HEK293 (cell line): ENCODE data around the gene VPS9D1.

Experiments
- CTCF ChIA-PET: fragments of 350-600 bp; formaldehyde crosslinking; extraction: SDS; loops from one replicate; lab custom pipeline; 2021; ENCODE audit warnings: antibody characterized with exemption; lab: Yijun Ruan, JAX
- POLR2A ChIA-PET: fragments of 300-600 bp; formaldehyde crosslinking; extraction: SDS; loops from one replicate; lab custom pipeline; 2020; ENCODE audit warnings: antibody characterized with exemption, inconsistent platforms; lab: Yijun Ruan, JAX
- H3K27ac ChIP-seq: fragments of 200-500 bp; sonication (Bioruptor generic); 2 replicates; pipeline ENCODE4 v1.5.1; 2014; ENCODE audit warnings: low read depth, low read length, control low read depth, inconsistent platforms; ENCODE audit errors: extremely low read depth
- H3K36me3 ChIP-seq, 2 experiments: fragments of 200-500 bp in 1 of 2; sonication (Bioruptor generic) in 1 of 2; 1 replicate in 1 of 2; 2 replicates in 1 of 2; pipeline ENCODE4 v1.5.1; 2014 to 2017; ENCODE audit warnings: inconsistent platforms in 2 of 2, low read length in 2 of 2; ENCODE audit not compliant: control insufficient read depth in 2 of 2, insufficient read depth in 1 of 2
- H3K4me1 ChIP-seq: fragments of 200-500 bp; sonication (Bioruptor generic); 2 replicates; pipeline ENCODE4 v1.5.1; 2014; ENCODE audit warnings: mild to moderate bottlenecking, low read length, inconsistent platforms; ENCODE audit not compliant: control insufficient read depth, insufficient read depth
- H3K4me3 ChIP-seq: 2 replicates; pipeline ENCODE4 v1.5.1; 2011; ENCODE audit warnings: low read depth, mild to moderate bottlenecking, control low read depth, low read length, moderate library complexity
- H3K9me3 ChIP-seq: fragments of 200-500 bp; sonication (Bioruptor generic); 2 replicates; pipeline ENCODE4 v1.5.1; 2014; ENCODE audit warnings: low read depth, low read length, inconsistent platforms; ENCODE audit not compliant: control insufficient read depth, insufficient read depth
- ATF2 ChIP-seq: fragments of 450-650 bp; formaldehyde crosslinking; IDR thresholded peaks from 2 replicates; pipeline ENCODE4 v1.5.1; 2016; ENCODE audit warnings: missing biosample characterization, missing genetic modification characterization, low read depth
- BCL11B ChIP-seq: fragments of 450-650 bp; formaldehyde crosslinking; IDR thresholded peaks from 2 replicates; pipeline ENCODE4 v1.5.1; 2016; ENCODE audit warnings: low read depth, missing biosample characterization, missing genetic modification characterization
- GLI4 ChIP-seq: fragments of 450-650 bp; formaldehyde crosslinking; IDR thresholded peaks from 2 replicates; pipeline ENCODE4 v1.5.1; 2016; ENCODE audit warnings: missing biosample characterization, missing genetic modification characterization
- HOXC10 ChIP-seq: sonication (generic); formaldehyde crosslinking; IDR thresholded peaks from 2 replicates; pipeline ENCODE4 v1.8.1; 2023; ENCODE audit warnings: mild to moderate bottlenecking, missing genetic modification reagents
- KLF10 ChIP-seq: fragments of 450-650 bp; IDR thresholded peaks from 2 replicates; pipeline ENCODE4 v1.5.1; 2018; ENCODE audit warnings: missing biosample characterization, mild to moderate bottlenecking, missing genetic modification characterization
- MYNN ChIP-seq: fragments of 450-650 bp; formaldehyde crosslinking; IDR thresholded peaks from 2 replicates; pipeline ENCODE4 v1.5.1; 2016; ENCODE audit warnings: missing biosample characterization, missing genetic modification characterization, borderline replicate concordance
- OSR2 ChIP-seq: fragments of 450-650 bp; formaldehyde crosslinking; IDR thresholded peaks from 2 replicates; pipeline ENCODE4 v1.5.1; 2016; ENCODE audit warnings: missing biosample characterization, missing genetic modification characterization
- PRDM6 ChIP-seq: fragments of 450-650 bp; formaldehyde crosslinking; IDR thresholded peaks from 2 replicates; pipeline ENCODE4 v1.5.1; 2017; ENCODE audit warnings: missing biosample characterization, missing genetic modification characterization
- TCF7L2 ChIP-seq: IDR thresholded peaks from 2 replicates; pipeline ENCODE4 v1.6.1; 2011; ENCODE audit warnings: low read depth, mild to moderate bottlenecking, inconsistent platforms, low read length, moderate library complexity, borderline replicate concordance
- WT1 ChIP-seq: fragments of 450-650 bp; formaldehyde crosslinking; IDR thresholded peaks from 2 replicates; pipeline ENCODE4 v1.5.1; 2016; ENCODE audit warnings: missing biosample characterization, missing genetic modification characterization
- ZBTB48 ChIP-seq: fragments of 450-650 bp; formaldehyde crosslinking; IDR thresholded peaks from 2 replicates; pipeline ENCODE4 v1.5.1; 2016; ENCODE audit warnings: missing biosample characterization, missing genetic modification characterization
- ZFHX2 ChIP-seq: fragments of 450-650 bp; formaldehyde crosslinking; conservative IDR thresholded peaks from 2 replicates; pipeline ENCODE4 v1.5.1; 2016; ENCODE audit warnings: missing biosample characterization, missing genetic modification characterization
- ZFP37 ChIP-seq: fragments of 450-650 bp; formaldehyde crosslinking; IDR thresholded peaks from 2 replicates; pipeline ENCODE4 v1.5.1; 2016; ENCODE audit warnings: missing biosample characterization, missing genetic modification characterization
- ZFP69B ChIP-seq: fragments of 450-650 bp; formaldehyde crosslinking; IDR thresholded peaks from 2 replicates; pipeline ENCODE4 v1.5.1; 2016; ENCODE audit warnings: missing biosample characterization, missing genetic modification characterization
- ZNF211 ChIP-seq: fragments of 450-650 bp; formaldehyde crosslinking; IDR thresholded peaks from 2 replicates; pipeline ENCODE4 v1.5.1; 2016; ENCODE audit warnings: low read depth, missing biosample characterization, missing genetic modification characterization
- ZNF221 ChIP-seq: fragments of 450-650 bp; formaldehyde crosslinking; IDR thresholded peaks from 2 replicates; pipeline ENCODE4 v1.5.1; 2017; ENCODE audit warnings: missing biosample characterization, missing genetic modification characterization, borderline replicate concordance
- ZNF292 ChIP-seq: fragments of 450-650 bp; formaldehyde crosslinking; IDR thresholded peaks from 2 replicates; pipeline ENCODE4 v1.5.1; 2016; ENCODE audit warnings: low read depth, missing biosample characterization, missing genetic modification characterization, borderline replicate concordance
- ZNF302 ChIP-seq: fragments of 450-650 bp; formaldehyde crosslinking; IDR thresholded peaks from 2 replicates; pipeline ENCODE4 v1.5.1; 2016; ENCODE audit warnings: missing biosample characterization, missing genetic modification characterization, low read depth
- ZNF341 ChIP-seq: fragments of 450-650 bp; formaldehyde crosslinking; IDR thresholded peaks from 2 replicates; pipeline ENCODE4; 2016; ENCODE audit warnings: low read depth, missing biosample characterization, missing genetic modification characterization
- ZNF362 ChIP-seq: fragments of 450-650 bp; formaldehyde crosslinking; IDR thresholded peaks from 2 replicates; pipeline ENCODE4 v1.5.1; 2016; ENCODE audit warnings: missing biosample characterization, missing genetic modification characterization
- ZNF416 ChIP-seq: fragments of 450-650 bp; formaldehyde crosslinking; IDR thresholded peaks from 2 replicates; pipeline ENCODE4 v1.5.1; 2016; ENCODE audit warnings: missing biosample characterization, missing genetic modification characterization
- ZNF48 ChIP-seq: fragments of 450-650 bp; formaldehyde crosslinking; IDR thresholded peaks from 2 replicates; pipeline ENCODE4 v1.5.1; 2016; ENCODE audit warnings: missing biosample characterization, missing genetic modification characterization
- ZNF529 ChIP-seq: fragments of 450-650 bp; formaldehyde crosslinking; IDR thresholded peaks from 2 replicates; pipeline ENCODE4 v1.5.1; 2017; ENCODE audit warnings: missing genetic modification characterization, missing biosample characterization; ENCODE audit not compliant: insufficient replicate concordance
- ZNF621 ChIP-seq: fragments of 450-650 bp; formaldehyde crosslinking; IDR thresholded peaks from 2 replicates; pipeline ENCODE4 v1.5.1; 2017; ENCODE audit warnings: missing biosample characterization, missing genetic modification characterization
- ZNF677 ChIP-seq: fragments of 450-650 bp; IDR thresholded peaks from 2 replicates; pipeline ENCODE4 v1.5.0; 2018; ENCODE audit warnings: missing biosample characterization, mild to moderate bottlenecking, missing genetic modification characterization, moderate library complexity
- ZNF704 ChIP-seq: fragments of 450-650 bp; formaldehyde crosslinking; IDR thresholded peaks from 2 replicates; pipeline ENCODE4 v1.5.1; 2016; ENCODE audit warnings: missing biosample characterization, missing genetic modification characterization
- ZNF830 ChIP-seq: fragments of 450-650 bp; IDR thresholded peaks from 2 replicates; pipeline ENCODE4 v1.5.0; 2018; ENCODE audit warnings: missing biosample characterization, missing genetic modification characterization, low read depth, mild to moderate bottlenecking, moderate library complexity
- ZNF837 ChIP-seq: fragments of 450-650 bp; formaldehyde crosslinking; IDR thresholded peaks from 2 replicates; pipeline ENCODE4 v1.5.1; 2016; ENCODE audit warnings: missing biosample characterization, missing genetic modification characterization
- TF ChIP-seq, protein P1 (sequence below): fragments of 450-650 bp; formaldehyde crosslinking; IDR thresholded peaks from 2 replicates; pipeline ENCODE4; 2016; ENCODE audit warnings: missing biosample characterization, missing genetic modification characterization

The VPS9D1 gene

GRCh38 chr16:89729293-89729692 lies 8.6 kb upstream of the VPS9D1 start:
- TF ChIP-seq ZNF221 (tag by site-specific recombination) (no peak), ZNF621 (tag by site-specific recombination) (no peak), ZNF677 (tag by site-specific recombination) (no peak), ZNF704 (tag by site-specific recombination) (no peak), ZNF48 (tag by site-specific recombination) (no peak), HOXC10 (no peak), OSR2 (tag by site-specific recombination) (no peak), KLF10 (no peak), ZNF211 (tag by site-specific recombination) (no peak), ZNF416 (tag by site-specific recombination) (no peak), BCL11B (tag by site-specific recombination) (no peak), ZNF830 (no peak)
- no peak overlapping the region for H3K4me3 ChIP-seq
- no peak overlapping the region for H3K27ac ChIP-seq
- ChIA-PET POLR2A (no interaction called here), CTCF (interaction anchor here (1.3 kb wide), 1 partner anchor 23 kb away, joined by 7 read pairs; no protein-coding TSS in a partner anchor)
- no peaks in the 10 kb centered on the region for H3K9me3 ChIP-seq
- no peaks in the 10 kb centered on the region for H3K4me1 ChIP-seq
- H3K36me3 ChIP-seq = peaks cover 24 to 79% of the 10 kb centered on the region in 2 experiments; a peak in 2 of 3 replicates

DNA sequence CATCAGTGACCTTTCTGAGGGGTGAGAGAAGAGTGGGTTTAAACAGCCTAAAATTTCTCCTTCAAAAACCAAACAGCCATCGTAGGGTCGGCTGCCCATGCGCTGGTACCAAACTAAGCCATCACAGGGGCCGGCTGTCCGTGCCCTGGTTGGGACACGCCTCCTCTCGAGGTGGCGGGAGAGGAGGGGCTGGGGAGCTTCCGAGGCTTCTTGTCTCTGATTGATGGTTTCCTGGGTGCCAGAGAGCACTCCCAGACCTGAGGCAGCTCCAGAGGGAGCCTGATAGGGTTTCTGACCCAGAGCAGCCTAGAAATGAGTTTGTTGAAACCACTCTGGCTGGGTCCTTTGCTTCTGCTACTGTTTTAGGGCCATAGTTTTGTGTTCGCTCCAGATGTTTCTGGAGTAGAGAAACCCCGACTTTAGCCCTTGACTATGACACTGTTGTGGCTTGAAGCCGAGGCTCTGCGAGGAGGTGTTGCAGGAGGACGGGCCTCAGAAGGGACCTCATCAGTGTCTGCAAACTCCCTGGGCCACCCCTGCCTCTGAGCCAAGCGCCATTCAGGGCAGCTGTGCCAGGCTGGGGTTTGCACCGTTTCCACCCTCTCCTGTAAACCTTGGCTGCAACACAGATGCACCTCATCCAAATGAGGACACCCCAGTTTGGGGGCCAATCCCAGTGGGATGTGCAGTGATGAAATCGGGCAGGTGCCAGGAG lies 6.9 kb upstream of the VPS9D1 start:
- CTCF ChIA-PET = interaction anchor here (0.6 kb wide), 1 partner anchor 138 kb away, joined by 4 read pairs; no protein-coding TSS in a partner anchor
- Histone ChIP-seq H3K36me3 (peaks cover 25 to 76% of the 10 kb centered on the region in 2 experiments; a peak in 2 of 3 replicates), H3K9me3 (no peaks in the 10 kb centered on the region), H3K27ac (no peak overlapping the region), H3K4me3 (no peak overlapping the region), H3K4me1 (peaks cover 1% of the 10 kb centered on the region; the same call in 1 of the 2 replicates)
- TF ChIP-seq KLF10 = no peak
- TF ChIP-seq ZNF292 (tag by site-specific recombination) = no peak
- no peak for TF ChIP-seq TCF7L2
- no peak for TF ChIP-seq ZNF302 (tag by site-specific recombination)
- no peak for TF ChIP-seq ZNF529
- no peak for TF ChIP-seq ZNF837 (tag by site-specific recombination)
- no peak for TF ChIP-seq PRDM6 (tag by site-specific recombination)
- no peak for TF ChIP-seq ZBTB48 (tag by site-specific recombination)
- no peak for TF ChIP-seq ZNF341 (tag by site-specific recombination)
- no peak for TF ChIP-seq GLI4 (tag by site-specific recombination)
- no peak for TF ChIP-seq ZNF677 (tag by site-specific recombination)
- TF ChIP-seq ZNF362 (tag by site-specific recombination) = no peak
- no peak for TF ChIP-seq MYNN (tag by site-specific recombination)
- TF ChIP-seq ZFP69B (tag by site-specific recombination) = no peak
- no peak for TF ChIP-seq ZNF48 (tag by site-specific recombination)
- no peak for TF ChIP-seq ZFHX2 (tag by site-specific recombination)
- TF ChIP-seq, protein P1, sequence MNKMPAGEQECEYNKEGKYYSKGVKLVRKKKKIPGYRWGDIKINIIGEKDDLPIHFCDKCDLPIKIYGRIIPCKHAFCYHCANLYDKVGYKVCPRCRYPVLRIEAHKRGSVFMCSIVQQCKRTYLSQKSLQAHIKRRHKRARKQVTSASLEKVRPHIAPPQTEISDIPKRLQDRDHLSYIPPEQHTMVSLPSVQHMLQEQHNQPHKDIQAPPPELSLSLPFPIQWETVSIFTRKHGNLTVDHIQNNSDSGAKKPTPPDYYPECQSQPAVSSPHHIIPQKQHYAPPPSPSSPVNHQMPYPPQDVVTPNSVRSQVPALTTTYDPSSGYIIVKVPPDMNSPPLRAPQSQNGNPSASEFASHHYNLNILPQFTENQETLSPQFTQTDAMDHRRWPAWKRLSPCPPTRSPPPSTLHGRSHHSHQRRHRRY = no peak
- no peak for TF ChIP-seq ATF2 (tag by site-specific recombination)
- no peak for TF ChIP-seq ZFP37 (tag by site-specific recombination)
- TF ChIP-seq WT1 = no peak
- TF ChIP-seq, all 188 proteins: peak for 0
- POLR2A ChIA-PET = no interaction called here
